HS-27A (cell line): ENCODE data around the gene SLPI.
A peak's percentile ranks its signal among the peaks of the same experiment; 100 is the strongest.

ENCODE experiments used
- DNase-seq: peaks from one replicate; pipeline ENCODE4 v3.0.0-alpha.2; 2012; ENCODE audit warnings: low read depth, missing footprints

The SLPI gene

GRCh38 chr20:45254383-45255262, at the start of gene SLPI:
Gene SLPI, minus strand, starts transcription at chr20:45254564. Its CDS starts 21 bp downstream, at chr20:45254543.
- DNase-seq, result no peak

DNA sequence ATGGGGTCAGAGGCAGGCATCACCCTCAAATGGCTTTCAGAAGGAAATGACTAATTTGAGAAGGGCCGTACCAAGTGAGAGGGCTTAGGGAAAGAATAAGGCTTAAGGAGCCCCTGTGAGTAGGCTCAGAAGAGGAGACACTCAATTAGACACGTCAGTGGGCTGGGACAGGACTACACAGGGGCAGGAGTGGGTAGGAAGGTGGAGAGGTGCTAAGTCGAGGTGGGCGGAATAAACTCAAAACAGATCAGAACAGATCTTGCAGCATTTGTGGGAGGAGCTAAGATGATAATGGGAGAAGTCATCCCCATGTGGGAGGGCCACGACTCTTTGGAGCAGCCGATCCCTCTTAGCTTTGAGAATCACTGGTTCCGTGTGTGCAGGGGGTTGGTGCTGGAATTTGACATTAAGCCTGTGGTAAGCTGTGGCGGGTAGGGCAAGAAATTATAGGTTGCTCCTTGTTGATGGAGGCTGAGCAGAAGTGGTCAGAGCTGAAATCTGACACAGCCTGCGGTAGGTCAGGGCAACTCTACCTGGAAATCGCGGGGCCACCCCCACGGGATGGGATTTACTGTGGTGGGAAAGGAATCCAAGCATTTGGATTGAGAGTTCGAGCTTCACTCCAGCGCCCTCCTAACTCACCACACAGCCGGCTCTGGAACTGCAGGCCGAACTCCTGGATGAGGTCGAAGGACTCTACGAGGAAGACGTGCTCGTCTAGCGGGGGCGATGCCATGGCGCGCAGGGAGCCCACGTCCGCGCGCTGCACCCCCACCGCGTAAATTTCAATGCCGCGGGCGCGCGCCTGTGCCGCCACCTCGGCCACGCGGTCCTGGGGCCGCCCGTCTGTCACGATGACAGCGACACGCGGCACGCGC, 49.5 kb upstream of the SLPI start:
- no peak for DNase-seq

DNA sequence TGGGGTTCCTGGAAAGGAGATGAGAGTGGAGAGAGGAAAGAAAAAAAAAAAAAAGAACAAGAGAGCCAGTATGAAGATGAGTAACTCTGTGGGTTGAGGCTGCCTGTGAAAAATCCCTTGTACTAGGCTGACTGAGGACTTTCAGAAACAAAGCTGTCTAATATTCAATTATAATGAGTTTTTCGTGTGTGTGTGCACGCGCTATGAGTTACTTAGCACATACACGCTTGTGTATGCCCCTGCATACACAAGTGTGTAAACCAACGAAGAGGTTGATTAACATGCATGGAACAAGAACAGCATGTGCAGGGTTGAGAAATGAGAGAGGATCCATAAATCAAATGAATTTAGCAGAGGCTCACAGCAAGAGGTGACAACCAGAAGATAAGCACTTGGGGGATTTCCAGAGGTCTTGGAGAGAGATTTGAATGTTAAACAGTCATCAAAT, 47.5 kb upstream of the SLPI start:
- no peak for DNase-seq

- no peak for DNase-seq
These were observed 46.6 kb upstream of the SLPI start for GRCh38 chr20:45300961-45301360.

DNA sequence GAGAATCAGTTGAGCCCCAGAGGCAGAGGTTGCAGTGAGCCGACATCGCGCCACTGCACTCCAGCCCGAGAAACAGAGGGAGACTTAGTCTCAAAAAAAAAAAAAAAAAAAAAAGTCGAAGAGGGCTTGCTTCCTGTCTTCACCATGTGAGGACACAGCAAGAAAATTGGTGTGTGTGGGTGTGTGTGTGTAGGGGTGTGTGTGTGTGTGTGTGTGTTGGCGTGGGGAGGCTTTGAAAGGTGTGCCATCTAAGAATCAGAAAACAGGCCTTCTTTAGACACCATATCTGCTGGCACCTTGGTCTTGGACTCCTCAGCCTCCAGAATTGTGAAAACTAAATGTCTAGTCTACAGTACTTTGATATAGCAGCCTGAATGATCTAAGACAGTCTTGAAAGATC, 45.4 kb upstream of the SLPI start:
- no peak for DNase-seq

DNA sequence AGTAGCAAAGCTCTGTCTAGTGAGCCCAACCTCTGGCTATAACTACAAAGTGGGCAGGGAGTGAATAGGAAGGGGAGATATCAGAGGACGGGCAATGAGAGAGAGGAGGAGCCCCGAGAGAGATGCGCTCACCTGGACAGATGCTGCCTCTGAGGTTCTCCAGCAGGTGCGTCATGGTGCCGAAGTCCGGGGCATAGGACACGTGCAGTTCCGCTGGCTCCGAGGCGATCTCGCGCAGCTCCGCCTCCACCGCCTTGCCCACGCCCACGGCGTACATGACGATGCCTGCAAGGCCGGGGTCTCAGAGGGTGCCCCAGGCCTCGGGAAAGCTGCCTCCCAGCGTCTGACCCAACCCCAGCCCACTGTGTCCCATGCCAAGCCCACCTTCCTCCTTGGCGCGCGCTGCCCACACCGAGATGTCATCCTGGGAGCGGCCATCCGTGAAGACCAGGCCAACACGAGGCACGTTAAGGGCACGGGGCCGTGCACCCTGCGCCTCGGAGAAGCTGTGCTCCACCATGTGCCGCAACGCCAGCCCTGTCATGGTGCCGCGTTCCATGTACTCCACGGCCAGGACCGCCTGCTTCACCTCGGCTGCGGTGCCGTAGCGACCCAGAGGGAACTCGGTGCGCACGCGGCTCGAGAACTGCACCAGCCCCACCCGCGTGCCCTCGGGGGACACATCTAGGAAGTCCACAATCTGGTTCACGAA, 43.6 kb upstream of the SLPI start:
- DNase-seq, result no peak

DNA sequence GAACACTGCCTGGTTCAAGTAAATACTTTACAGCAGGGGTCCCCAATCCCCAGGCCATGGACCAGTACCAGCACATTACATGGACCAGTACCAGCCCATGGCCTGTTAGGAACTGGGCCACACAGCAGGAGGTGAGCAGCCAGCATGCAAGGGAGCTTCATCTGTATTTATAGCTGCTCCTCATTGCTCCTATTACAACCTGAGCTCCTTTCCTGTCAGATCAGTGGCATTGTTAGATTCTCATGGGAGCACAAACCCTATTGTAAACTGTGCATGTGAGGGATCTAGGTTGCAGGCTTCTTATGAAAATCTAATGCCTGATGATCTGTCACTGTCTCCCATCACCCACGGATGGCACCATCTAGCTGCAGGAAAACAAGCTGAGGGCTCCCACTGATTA, 40.3 kb upstream of the SLPI start:
- DNase-seq, result no peak

DNA sequence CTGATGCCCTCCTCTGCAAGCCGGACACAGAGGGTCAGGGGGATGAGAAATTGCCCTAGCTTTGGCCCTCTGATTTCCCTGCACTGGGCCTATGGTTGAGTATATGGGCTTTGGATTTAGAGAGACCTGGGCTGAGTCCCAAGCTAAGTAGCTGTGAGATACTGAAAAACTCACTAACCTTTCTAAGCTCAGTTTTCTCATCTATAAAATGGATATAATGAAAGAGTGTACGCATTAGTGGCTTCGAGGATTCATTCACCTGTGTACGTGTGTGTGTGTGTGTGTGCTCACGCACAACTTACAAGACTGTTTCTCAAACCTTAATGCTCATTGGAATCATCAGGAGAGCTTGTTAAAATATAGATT, 39.6 kb upstream of the SLPI start:
- no peak for DNase-seq

GRCh38 chr20:45293041-45294002, 39.0 kb upstream of the SLPI start:
- peak; percentile 84 for DNase-seq

GRCh38 chr20:45292343-45292742, 38.0 kb upstream of the SLPI start:
- DNase-seq, result no peak

- DNase-seq, result no peak
These were observed 37.2 kb upstream of the SLPI start for GRCh38 chr20:45291526-45291925.

- peak; percentile 64 for DNase-seq
These were observed 36.5 kb upstream of the SLPI start for GRCh38 chr20:45290677-45291355.

DNA sequence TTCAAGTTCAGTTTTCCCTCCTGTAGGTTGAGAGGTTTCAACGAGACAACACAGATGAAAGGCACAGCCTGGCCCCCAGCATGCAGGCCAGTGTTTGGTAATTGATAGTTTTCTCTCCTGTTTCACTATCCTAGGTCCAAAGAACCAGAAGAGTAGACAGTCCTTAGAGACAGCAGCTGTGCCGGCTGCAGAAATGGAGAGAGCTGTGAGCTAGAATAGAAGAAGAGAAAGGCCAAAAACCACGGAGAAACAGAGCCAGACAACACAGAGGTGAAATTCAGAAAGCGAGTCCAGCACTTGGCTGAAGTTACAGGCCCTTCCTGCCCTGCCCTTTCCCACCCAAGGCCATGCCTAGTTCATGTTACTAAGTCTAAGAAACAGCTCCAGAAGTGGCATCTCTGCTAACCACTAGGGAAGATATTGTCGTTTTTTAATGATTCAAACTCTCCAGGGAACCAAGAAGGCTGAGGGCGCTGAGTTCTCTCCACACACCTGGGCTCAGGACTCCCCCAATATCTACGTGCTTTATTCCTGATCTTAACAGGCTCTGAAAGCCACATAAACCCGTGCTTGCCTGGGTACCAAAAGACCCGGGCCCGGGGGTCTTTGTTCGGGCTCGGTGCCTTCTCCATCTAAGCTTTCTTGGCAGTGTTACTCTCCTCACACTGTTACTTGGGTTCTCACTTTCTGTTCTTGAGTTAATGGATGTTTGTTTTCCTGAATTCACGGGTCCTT, 35.7 kb upstream of the SLPI start:
- DNase-seq, result no peak

DNA sequence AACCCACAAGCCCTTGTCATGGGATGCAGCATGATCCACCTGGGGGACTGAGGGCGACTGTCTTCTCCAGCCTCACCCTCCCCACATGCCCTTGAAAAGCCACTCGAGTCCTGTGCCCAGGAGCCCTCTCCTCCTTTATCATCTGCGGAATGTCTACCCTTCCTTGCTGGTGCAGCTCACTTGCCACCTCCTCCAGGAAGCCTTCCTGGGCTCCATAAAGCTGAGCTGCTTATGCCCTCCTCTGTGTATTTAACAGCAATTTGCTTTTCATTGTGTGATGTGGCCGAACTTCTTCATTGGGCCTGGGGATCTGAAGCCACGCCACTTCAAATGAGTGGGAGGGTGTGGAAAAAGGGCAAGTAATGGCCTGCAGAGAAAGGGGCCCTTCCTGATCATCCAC, 34.5 kb upstream of the SLPI start:
- DNase-seq, result no peak

- DNase-seq, result no peak
These were observed 34.0 kb upstream of the SLPI start for GRCh38 chr20:45288376-45288775.

- no peak for DNase-seq
These were observed 29.2 kb upstream of the SLPI start for GRCh38 chr20:45283551-45284057.

GRCh38 chr20:45282700-45283550, 28.6 kb upstream of the SLPI start:
- DNase-seq, result no peak

DNA sequence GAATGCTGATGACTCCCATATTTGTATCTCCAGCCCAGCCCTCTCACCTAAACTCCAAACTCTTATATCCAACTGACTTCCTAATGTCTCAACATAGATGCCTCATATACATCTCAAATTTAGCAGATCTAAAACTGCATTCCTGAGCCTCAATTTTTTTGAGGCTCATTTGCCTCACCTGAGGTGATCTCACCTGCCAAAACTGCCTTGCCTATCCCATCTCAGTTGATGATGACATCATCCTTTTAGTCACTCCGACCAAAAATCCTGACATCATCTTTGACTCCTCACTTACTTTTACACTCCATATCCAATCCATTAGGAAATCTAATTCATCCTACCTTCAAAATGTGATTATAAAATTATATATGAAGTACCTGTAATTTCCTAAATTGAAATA, 25.6 kb upstream of the SLPI start:
- DNase-seq, result no peak

DNA sequence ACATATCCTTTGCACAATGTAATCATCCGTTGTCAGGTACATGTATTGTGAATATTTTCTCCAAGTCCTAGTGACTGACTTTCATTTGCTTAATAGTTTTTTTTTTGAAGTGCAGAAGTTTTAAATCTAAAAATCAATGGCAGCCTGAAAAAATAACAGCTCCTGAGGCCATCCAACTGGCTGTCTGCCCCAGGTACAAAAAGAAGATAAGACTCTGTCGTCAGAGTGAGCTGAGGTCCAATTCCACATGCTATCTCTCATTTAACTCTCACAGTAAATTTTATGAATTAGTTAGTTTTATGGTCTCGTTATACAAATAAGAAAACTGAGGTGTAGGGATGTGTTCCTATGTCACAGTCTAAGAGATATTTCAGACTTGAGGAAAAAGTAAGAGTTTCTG, 21.0 kb upstream of the SLPI start:
- DNase-seq, result no peak
